Testis (tissue), 3 donors: Measurements from ENCODE around the gene SLC25A17. TPM values are rescaled to one million over a fixed set of nuclear protein-coding genes. Genes with fewer than 3 reads are reported as not detected.
"Not testable (repeated sequence)": the region's sequence is repeated elsewhere in the genome, so short reads cannot be mapped to it uniquely, and the experiment has no call there.

Source experiments
- DNase-seq: peaks from one replicate; pipeline ENCODE4 v3.0.0-alpha.2; 2019
- H3K27ac ChIP-seq, 2 donors: fragments of 200-600 bp; sonication (generic); one replicate each; pipeline ENCODE4 v1.5.1; 2019
- H3K27me3 ChIP-seq: fragments of 200-600 bp; sonication (generic); one replicate; pipeline ENCODE4 v1.5.1; 2019
- H3K36me3 ChIP-seq: fragments of 200-600 bp; sonication (generic); one replicate; pipeline ENCODE4 v1.5.1; 2017; ENCODE audit warnings: low read depth; ENCODE audit errors: missing control alignments
- H3K4me1 ChIP-seq: fragments of 200-600 bp; sonication (generic); one replicate; pipeline ENCODE4 v1.5.1; 2019
- H3K4me3 ChIP-seq, 2 donors: fragments of 200-600 bp; sonication (generic); one replicate each; pipeline ENCODE4 v1.5.1; 2017 to 2019
- H3K9me3 ChIP-seq: fragments of 200-600 bp; sonication (generic); one replicate; pipeline ENCODE4 v1.5.1; 2017
- POLR2A ChIP-seq: fragments of 450-650 bp; IDR thresholded peaks from one replicate; pipeline ENCODE4 v1.6.1; 2017; ENCODE audit warnings: antibody characterized with exemption, mild to moderate bottlenecking, moderate library complexity
- WGBS, 2 donors: methylation state at CpG; one replicate each; pipeline ENCODE4 v1.1.5; 2018; 5-methylcytosine and 5-hydroxymethylcytosine counted together
- intact Hi-C: fragments of 100-400 bp; cut with DNase I; formaldehyde crosslinking; loops from one replicate; pipeline ENCODE4 v1.15.1; 2023; ENCODE audit warnings: low total_unique reads
- polyA plus RNA-seq: library from polyadenylated mRNA; stranded (reverse); fragments of 350-450 nt; fragmentation: Illumina TruSeq; extraction: RNeasy Lipid Tissue Mini Kit (QIAGEN cat#74804); gene quantifications from one replicate; pipeline ENCODE4 v1.2.3, GENCODE V29; 2014; ENCODE audit warnings: low read depth, low replicate concordance; ENCODE audit not compliant: insufficient read depth
- total RNA-seq, 2 donors: library from RNA; depleted of rRNA; stranded (reverse); fragments of >200 nt; gene quantifications; one replicate each; pipeline ENCODE4 v1.2.3, GENCODE V29; 2016
- TF ChIP-seq, protein P1 (sequence below), 3 experiments: fragments of 450-650 bp in 2 of 3; fragments of 200-600 bp in 1 of 3; sonication (generic) in 1 of 3; IDR thresholded peaks; one replicate each; pipeline ENCODE4 v1.5.1; 2016 to 2019; ENCODE audit warnings: antibody characterized with exemption in 3 of 3, mild to moderate bottlenecking in 2 of 3, moderate library complexity in 1 of 3

The SLC25A17 gene
- total and polyA plus RNA-seq, 3 donors from 2014 or later = 33.8 to 42.8 (median 36.1) TPM

DNA sequence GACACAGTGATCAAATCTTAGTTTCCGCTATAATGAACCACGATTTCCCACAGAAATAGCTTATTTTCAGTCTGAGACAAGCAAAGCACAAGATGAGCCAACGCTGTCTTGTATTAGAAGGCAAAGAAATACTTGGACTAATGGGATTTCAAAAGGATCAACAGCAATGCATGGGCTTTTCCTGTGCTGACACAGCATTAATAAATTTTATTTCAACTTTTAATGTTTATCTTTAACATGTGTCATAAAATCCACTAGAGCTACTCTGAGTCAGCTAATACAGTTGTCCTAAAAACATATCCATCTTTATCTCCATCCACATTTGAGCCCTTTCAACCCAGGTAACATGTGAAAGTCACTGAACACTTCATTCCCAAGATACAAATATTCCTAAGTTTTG lies 15.5 kb upstream of the SLC25A17 start:
- H3K4me3 ChIP-seq = no peak overlapping the region
- no peaks in the 10 kb centered on the region for H3K27me3 ChIP-seq
- no peak for DNase-seq
- no peak overlapping the region for H3K27ac ChIP-seq
- H3K4me1 ChIP-seq = no peaks in the 10 kb centered on the region
- intact Hi-C loops = no loop called here
- 89 to 92% methylated on average over 3 of the region's 3 CpGs for WGBS, 2 donors
- no peaks in the 10 kb centered on the region for H3K9me3 ChIP-seq
- TF ChIP-seq, protein P1, sequence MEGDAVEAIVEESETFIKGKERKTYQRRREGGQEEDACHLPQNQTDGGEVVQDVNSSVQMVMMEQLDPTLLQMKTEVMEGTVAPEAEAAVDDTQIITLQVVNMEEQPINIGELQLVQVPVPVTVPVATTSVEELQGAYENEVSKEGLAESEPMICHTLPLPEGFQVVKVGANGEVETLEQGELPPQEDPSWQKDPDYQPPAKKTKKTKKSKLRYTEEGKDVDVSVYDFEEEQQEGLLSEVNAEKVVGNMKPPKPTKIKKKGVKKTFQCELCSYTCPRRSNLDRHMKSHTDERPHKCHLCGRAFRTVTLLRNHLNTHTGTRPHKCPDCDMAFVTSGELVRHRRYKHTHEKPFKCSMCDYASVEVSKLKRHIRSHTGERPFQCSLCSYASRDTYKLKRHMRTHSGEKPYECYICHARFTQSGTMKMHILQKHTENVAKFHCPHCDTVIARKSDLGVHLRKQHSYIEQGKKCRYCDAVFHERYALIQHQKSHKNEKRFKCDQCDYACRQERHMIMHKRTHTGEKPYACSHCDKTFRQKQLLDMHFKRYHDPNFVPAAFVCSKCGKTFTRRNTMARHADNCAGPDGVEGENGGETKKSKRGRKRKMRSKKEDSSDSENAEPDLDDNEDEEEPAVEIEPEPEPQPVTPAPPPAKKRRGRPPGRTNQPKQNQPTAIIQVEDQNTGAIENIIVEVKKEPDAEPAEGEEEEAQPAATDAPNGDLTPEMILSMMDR (IDR thresholded peaks at IDR 0.05) = no peak
- TF ChIP-seq POLR2A = no peak
- H3K36me3 ChIP-seq = no peaks in the 10 kb centered on the region

DNA sequence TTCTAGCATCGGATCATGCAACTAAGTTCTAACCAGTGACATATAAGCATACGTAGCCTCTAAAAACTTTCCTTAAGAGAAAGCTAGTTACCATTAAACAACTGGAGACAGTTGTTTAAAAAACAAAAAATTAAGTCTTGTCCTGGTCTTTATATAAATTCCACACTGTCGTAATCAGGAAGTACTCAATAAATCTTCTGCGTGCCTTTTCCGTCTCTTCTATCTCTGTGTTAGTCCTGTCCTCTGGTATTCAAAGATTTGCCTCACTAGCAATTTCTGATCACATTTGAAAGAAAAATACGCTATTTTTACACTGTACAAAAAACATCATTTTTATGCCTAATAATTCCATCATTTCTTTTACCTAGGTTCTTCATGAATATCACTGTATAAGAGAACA lies 10.0 kb upstream of the SLC25A17 start:
- intact Hi-C loops = no loop called here
- H3K36me3 ChIP-seq = no peaks in the 10 kb centered on the region
- no peaks in the 10 kb centered on the region for H3K4me1 ChIP-seq
- H3K27ac ChIP-seq = no peak overlapping the region
- no peak for TF ChIP-seq POLR2A
- TF ChIP-seq, protein P1 (IDR thresholded peaks at IDR 0.05) = no peak
- H3K4me3 ChIP-seq = no peak overlapping the region
- no peaks in the 10 kb centered on the region for H3K9me3 ChIP-seq
- H3K27me3 ChIP-seq = no peaks in the 10 kb centered on the region
- WGBS, 2 donors = 87 to 89% methylated on average over 6 of the region's 6 CpGs
- no peak for DNase-seq

DNA sequence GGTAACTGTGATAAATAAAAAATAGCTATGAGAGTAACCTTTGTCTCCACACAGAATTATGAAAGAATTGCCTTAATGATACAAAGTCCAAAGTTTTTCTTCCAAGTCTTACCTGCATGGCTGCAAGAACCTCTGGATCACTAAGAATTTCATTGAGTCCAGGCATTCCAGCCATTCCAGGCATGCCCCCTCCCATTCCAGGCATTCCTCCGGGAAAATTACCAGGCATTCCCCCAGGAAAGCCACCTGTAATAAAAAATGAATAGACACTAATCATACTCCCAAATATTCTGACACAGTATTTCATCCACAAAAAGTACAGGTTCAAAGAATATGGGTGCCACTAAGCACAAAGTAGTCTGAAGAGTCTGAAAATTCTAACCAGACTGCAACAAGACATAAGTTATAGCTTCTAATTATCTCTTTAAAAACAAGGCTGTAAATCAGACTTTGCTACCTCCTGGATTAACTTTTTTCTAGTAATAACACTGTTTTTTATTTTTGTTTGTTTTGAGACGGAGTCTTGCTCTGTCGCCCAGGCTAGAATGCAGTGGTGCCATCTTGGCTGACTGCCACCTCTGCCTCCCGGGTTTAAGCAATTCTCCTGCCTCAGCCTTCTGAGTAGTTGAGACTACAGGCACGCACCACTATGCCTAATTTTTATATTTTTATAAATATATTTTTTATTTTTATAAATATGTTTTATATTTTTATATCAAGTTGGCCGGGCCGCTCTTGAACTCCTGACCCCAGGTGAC lies 8.0 kb upstream of the SLC25A17 start:
- 83 to 87% methylated on average over 7 of the region's 7 CpGs for WGBS, 2 donors
- Histone ChIP-seq H3K4me3 (no peak overlapping the region), H3K36me3 (no peaks in the 10 kb centered on the region), H3K27me3 (no peaks in the 10 kb centered on the region), H3K4me1 (peaks cover 5% of the 10 kb centered on the region), H3K27ac (no peak overlapping the region), H3K9me3 (no peaks in the 10 kb centered on the region)
- no peak for TF ChIP-seq POLR2A
- TF ChIP-seq, protein P1 (IDR thresholded peaks at IDR 0.05) = no peak
- intact Hi-C loops = no loop called here
- no peak for DNase-seq

DNA sequence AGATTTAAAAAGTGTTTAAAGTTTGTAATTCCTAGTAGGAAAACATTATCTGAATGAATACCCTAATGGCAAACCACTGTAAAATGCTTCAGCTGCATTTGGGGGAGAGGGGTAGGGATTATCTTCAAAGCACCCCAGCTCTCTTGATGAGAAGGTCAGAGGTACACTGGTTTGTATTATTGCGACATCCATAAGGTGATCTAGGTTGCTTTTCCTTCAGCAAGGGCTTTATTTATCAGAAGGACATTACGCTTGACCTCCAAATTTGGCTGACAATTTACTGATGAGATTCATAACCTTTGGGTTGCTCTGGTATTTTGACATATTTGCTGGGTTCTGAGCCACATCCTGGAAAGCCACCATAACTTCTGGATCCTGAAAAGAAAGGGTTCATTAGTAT lies 7.1 kb upstream of the SLC25A17 start:
- H3K9me3 ChIP-seq, DNase-seq, H3K27ac ChIP-seq, H3K36me3 ChIP-seq, H3K4me1 ChIP-seq, H3K4me3 ChIP-seq, H3K27me3 ChIP-seq, intact Hi-C loops: not testable (repeated sequence)
- 89 to 100% methylated on average over 1 to 2 of the region's 2 CpGs for WGBS, 2 donors

DNA sequence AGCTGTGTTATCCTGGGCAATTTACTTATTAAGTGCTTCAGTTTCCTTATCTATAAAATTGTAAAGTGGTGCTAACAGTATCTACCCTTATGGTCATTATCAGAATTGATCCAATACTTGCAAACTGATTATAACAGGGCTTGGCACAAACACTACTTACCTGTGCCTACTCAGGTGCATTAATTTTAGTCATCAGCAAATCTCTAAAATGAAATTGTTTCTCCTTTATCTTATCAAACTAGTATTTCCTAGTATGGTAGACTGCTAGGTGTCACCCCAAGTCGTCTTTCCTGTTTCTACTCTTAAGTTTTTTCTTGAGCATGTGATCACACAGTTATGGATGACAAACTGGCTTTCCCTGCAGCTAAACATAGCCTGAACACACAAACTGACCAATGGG lies 4.3 kb upstream of the SLC25A17 start:
- H3K4me3 ChIP-seq = no peak overlapping the region
- H3K9me3 ChIP-seq = no peaks in the 10 kb centered on the region
- DNase-seq = no peak
- TF ChIP-seq, protein P1 (IDR thresholded peaks at IDR 0.05) = no peak
- no peak for TF ChIP-seq POLR2A
- no peaks in the 10 kb centered on the region for H3K27me3 ChIP-seq
- H3K27ac ChIP-seq = no peak overlapping the region
- intact Hi-C loops = no loop called here
- 68 to 81% methylated on average over 1 of the region's 1 CpG for WGBS, 2 donors
- H3K4me1 ChIP-seq = peaks cover 12% of the 10 kb centered on the region
- no peaks in the 10 kb centered on the region for H3K36me3 ChIP-seq
